Activated naive CD4-positive, alpha-beta T cell treated with anti-CD3 and anti-CD28 coated beads for 36 hours (primary cell): ENCODE measurements around the gene OLA1. TPM values are rescaled to one million over a fixed set of nuclear protein-coding genes. Genes with fewer than 3 reads are reported as not detected.

ENCODE experiments used
- CTCF ChIA-PET: fragments of 350-600 bp; sonication (Branson Sonifier 250); formaldehyde crosslinking; loops from one replicate; lab custom pipeline; 2021; ENCODE audit warnings: antibody characterized with exemption; lab: Charles Lee
- DNase-seq: peaks from one replicate; pipeline ENCODE4 v3.0.0-alpha.2; 2020
- H3K27ac Mint-ChIP-seq: one replicate; pipeline ENCODE4 v1.8.0; 2021; ENCODE audit warnings: mild to moderate bottlenecking, mixed read lengths
- H3K27me3 Mint-ChIP-seq: one replicate; pipeline ENCODE4 v1.8.0; 2021; ENCODE audit warnings: low read depth, mixed read lengths
- H3K36me3 Mint-ChIP-seq: one replicate; pipeline ENCODE4 v1.8.0; 2021; ENCODE audit warnings: low read depth, mixed read lengths
- H3K4me1 Mint-ChIP-seq: one replicate; pipeline ENCODE4 v1.8.0; 2021; ENCODE audit warnings: low read depth, mixed read lengths
- H3K4me3 Mint-ChIP-seq: one replicate; pipeline ENCODE4 v1.8.0; 2021; ENCODE audit warnings: mild to moderate bottlenecking, moderate library complexity, mixed read lengths
- H3K9me3 Mint-ChIP-seq: one replicate; pipeline ENCODE4 v1.8.0; 2021; ENCODE audit warnings: mixed read lengths
- intact Hi-C: fragments of 100-400 bp; cut with micrococcal nuclease; formaldehyde crosslinking; loops from one replicate; pipeline ENCODE4 v1.15.1; 2023
- total RNA-seq, 2 experiments: library from RNA; stranded (reverse); gene quantifications; one replicate each; pipeline ENCODE4 v1.2.3, GENCODE V29; 2021

The OLA1 gene
- total RNA-seq, 2 experiments from 2014 or later: 140 to 142 TPM

- no peaks in the 10 kb centered on the region for H3K9me3 Mint-ChIP-seq
- intact Hi-C loops: loop anchor here (10.0 kb wide), 1 partner anchor 273 kb away; no protein-coding TSS in a partner anchor
- no peaks in the 10 kb centered on the region for H3K27me3 Mint-ChIP-seq
- peaks cover 10% of the 10 kb centered on the region for H3K36me3 Mint-ChIP-seq
- CTCF ChIA-PET: no interaction called here
- H3K4me1 Mint-ChIP-seq: no peaks in the 10 kb centered on the region
- DNase-seq: no peak
- H3K27ac Mint-ChIP-seq: no peak overlapping the region
- no peak overlapping the region for H3K4me3 Mint-ChIP-seq
These were observed 176.3 kb downstream of the OLA1 start for GRCh38 chr2:174072069-174072468.

- no peaks in the 10 kb centered on the region for H3K9me3 Mint-ChIP-seq
- DNase-seq: no peak
- peaks cover 10% of the 10 kb centered on the region for H3K36me3 Mint-ChIP-seq
- no peaks in the 10 kb centered on the region for H3K27me3 Mint-ChIP-seq
- intact Hi-C loops: loop anchor here (10.0 kb wide), 1 partner anchor 273 kb away; no protein-coding TSS in a partner anchor
- no peaks in the 10 kb centered on the region for H3K4me1 Mint-ChIP-seq
- no peak overlapping the region for H3K27ac Mint-ChIP-seq
- H3K4me3 Mint-ChIP-seq: no peak overlapping the region
- CTCF ChIA-PET: no interaction called here
These were observed 177.0 kb downstream of the OLA1 start for GRCh38 chr2:174071321-174071720.

- DNase-seq: no peak
- intact Hi-C loops: loop anchor here (10.0 kb wide), 1 partner anchor 275 kb away; no protein-coding TSS in a partner anchor
- no peaks in the 10 kb centered on the region for H3K9me3 Mint-ChIP-seq
- no peak overlapping the region for H3K27ac Mint-ChIP-seq
- no peaks in the 10 kb centered on the region for H3K27me3 Mint-ChIP-seq
- no peaks in the 10 kb centered on the region for H3K4me1 Mint-ChIP-seq
- CTCF ChIA-PET: no interaction called here
- H3K36me3 Mint-ChIP-seq: peaks cover 10% of the 10 kb centered on the region
- H3K4me3 Mint-ChIP-seq: no peak overlapping the region
These were observed 178.1 kb downstream of the OLA1 start for GRCh38 chr2:174070281-174070680.

GRCh38 chr2:174067815-174068214, 180.5 kb downstream of the OLA1 start:
- CTCF ChIA-PET: no interaction called here
- Mint-ChIP-seq H3K36me3 (no peaks in the 10 kb centered on the region), H3K27ac (no peak overlapping the region), H3K4me3 (no peak overlapping the region), H3K4me1 (no peaks in the 10 kb centered on the region), H3K9me3 (no peaks in the 10 kb centered on the region), H3K27me3 (peaks cover 2% of the 10 kb centered on the region)
- DNase-seq: no peak
- intact Hi-C loops: no loop called here

- no peak for DNase-seq
- Mint-ChIP-seq H3K27ac (no peak overlapping the region), H3K4me3 (no peak overlapping the region), H3K36me3 (no peaks in the 10 kb centered on the region), H3K4me1 (no peaks in the 10 kb centered on the region), H3K27me3 (peaks cover 2% of the 10 kb centered on the region), H3K9me3 (no peaks in the 10 kb centered on the region)
- intact Hi-C loops: no loop called here
- CTCF ChIA-PET: no interaction called here
These were observed 181.5 kb downstream of the OLA1 start for GRCh38 chr2:174066871-174067270.

- peaks cover 5% of the 10 kb centered on the region for H3K27me3 Mint-ChIP-seq
- CTCF ChIA-PET: no interaction called here
- H3K36me3 Mint-ChIP-seq: no peaks in the 10 kb centered on the region
- no peaks in the 10 kb centered on the region for H3K4me1 Mint-ChIP-seq
- H3K9me3 Mint-ChIP-seq: peaks cover 9% of the 10 kb centered on the region
- H3K4me3 Mint-ChIP-seq: no peak overlapping the region
- intact Hi-C loops: no loop called here
- no peak overlapping the region for H3K27ac Mint-ChIP-seq
- DNase-seq: no peak
These were observed 184.7 kb downstream of the OLA1 start for GRCh38 chr2:174063492-174064092.

GRCh38 chr2:174062934-174063333, 185.4 kb downstream of the OLA1 start:
- no peaks in the 10 kb centered on the region for H3K36me3 Mint-ChIP-seq
- CTCF ChIA-PET: no interaction called here
- H3K27ac Mint-ChIP-seq: no peak overlapping the region
- no peak for DNase-seq
- H3K4me3 Mint-ChIP-seq: no peak overlapping the region
- peaks cover 5% of the 10 kb centered on the region for H3K27me3 Mint-ChIP-seq
- H3K9me3 Mint-ChIP-seq: peaks cover 9% of the 10 kb centered on the region
- H3K4me1 Mint-ChIP-seq: no peaks in the 10 kb centered on the region
- intact Hi-C loops: no loop called here

GRCh38 chr2:174059884-174060244, 188.5 kb downstream of the OLA1 start:
- Mint-ChIP-seq H3K27me3 (peaks cover 7% of the 10 kb centered on the region), H3K36me3 (no peaks in the 10 kb centered on the region), H3K9me3 (peaks cover 9% of the 10 kb centered on the region), H3K4me1 (no peaks in the 10 kb centered on the region), H3K27ac (no peak overlapping the region), H3K4me3 (no peak overlapping the region)
- intact Hi-C loops: no loop called here
- CTCF ChIA-PET: interaction anchor here (0.9 kb wide), 1 partner anchor 282 kb away, joined by 5 read pairs; no protein-coding TSS in a partner anchor
- no peak for DNase-seq

GRCh38 chr2:174059178-174059883, 189.0 kb downstream of the OLA1 start:
- DNase-seq: no peak
- Mint-ChIP-seq H3K27ac (no peak overlapping the region), H3K9me3 (peaks cover 9% of the 10 kb centered on the region), H3K4me1 (no peaks in the 10 kb centered on the region), H3K27me3 (peaks cover 7% of the 10 kb centered on the region), H3K4me3 (no peak overlapping the region), H3K36me3 (no peaks in the 10 kb centered on the region)
- intact Hi-C loops: no loop called here
- CTCF ChIA-PET: no interaction called here

- no peak overlapping the region for H3K4me3 Mint-ChIP-seq
- CTCF ChIA-PET: no interaction called here
- H3K27me3 Mint-ChIP-seq: peaks cover 5% of the 10 kb centered on the region
- intact Hi-C loops: no loop called here
- peaks cover 9% of the 10 kb centered on the region for H3K9me3 Mint-ChIP-seq
- no peaks in the 10 kb centered on the region for H3K4me1 Mint-ChIP-seq
- H3K36me3 Mint-ChIP-seq: no peaks in the 10 kb centered on the region
- DNase-seq: no peak
- H3K27ac Mint-ChIP-seq: no peak overlapping the region
These were observed 189.9 kb downstream of the OLA1 start for GRCh38 chr2:174058456-174058855.

GRCh38 chr2:174058026-174058425, 190.3 kb downstream of the OLA1 start:
- H3K9me3 Mint-ChIP-seq: peaks cover 9% of the 10 kb centered on the region
- H3K27me3 Mint-ChIP-seq: peaks cover 5% of the 10 kb centered on the region
- CTCF ChIA-PET: no interaction called here
- no peak overlapping the region for H3K27ac Mint-ChIP-seq
- no peaks in the 10 kb centered on the region for H3K4me1 Mint-ChIP-seq
- H3K4me3 Mint-ChIP-seq: no peak overlapping the region
- H3K36me3 Mint-ChIP-seq: no peaks in the 10 kb centered on the region
- intact Hi-C loops: no loop called here
- no peak for DNase-seq

GRCh38 chr2:174054926-174055325, 193.4 kb downstream of the OLA1 start:
- H3K27me3 Mint-ChIP-seq: peaks cover 5% of the 10 kb centered on the region
- H3K36me3 Mint-ChIP-seq: no peaks in the 10 kb centered on the region
- no peak overlapping the region for H3K27ac Mint-ChIP-seq
- no peak overlapping the region for H3K4me3 Mint-ChIP-seq
- intact Hi-C loops: no loop called here
- DNase-seq: no peak
- peaks cover 9% of the 10 kb centered on the region for H3K9me3 Mint-ChIP-seq
- H3K4me1 Mint-ChIP-seq: no peaks in the 10 kb centered on the region
- CTCF ChIA-PET: no interaction called here
